GM21367 (cell line): ENCODE data around the gene ZDHHC14.
A peak's percentile ranks its signal among the peaks of the same experiment; 100 is the strongest.

Source experiments
- ATAC-seq: cut with Tn5 transposase; IDR thresholded peaks from one replicate; pipeline ENCODE4 v1.9.1; 2021; ENCODE audit not compliant: unreplicated experiment

ZDHHC14 gene

GRCh38 chr6:157438611-157439111 is 57.7 kb downstream of the ZDHHC14 start:
- no peak for ATAC-seq

DNA sequence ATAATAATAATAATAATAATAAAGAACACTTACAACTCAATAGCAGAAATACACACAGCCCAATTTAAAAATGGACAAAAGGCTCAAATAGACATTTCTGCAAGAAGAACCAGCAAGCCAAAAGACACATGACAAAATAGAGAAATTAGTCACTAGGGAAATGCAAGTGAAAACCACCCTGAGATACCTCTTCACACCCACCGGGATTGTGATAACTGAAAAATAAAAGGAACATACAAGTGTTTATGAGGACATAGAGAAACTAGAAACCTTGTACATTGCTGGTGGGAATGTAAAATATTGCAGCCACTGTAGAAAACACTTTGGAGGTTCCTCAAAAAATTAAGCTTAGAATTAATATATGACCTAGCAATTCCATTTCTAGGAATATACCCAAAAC is 59.2 kb downstream of the ZDHHC14 start:
- no peak for ATAC-seq

DNA sequence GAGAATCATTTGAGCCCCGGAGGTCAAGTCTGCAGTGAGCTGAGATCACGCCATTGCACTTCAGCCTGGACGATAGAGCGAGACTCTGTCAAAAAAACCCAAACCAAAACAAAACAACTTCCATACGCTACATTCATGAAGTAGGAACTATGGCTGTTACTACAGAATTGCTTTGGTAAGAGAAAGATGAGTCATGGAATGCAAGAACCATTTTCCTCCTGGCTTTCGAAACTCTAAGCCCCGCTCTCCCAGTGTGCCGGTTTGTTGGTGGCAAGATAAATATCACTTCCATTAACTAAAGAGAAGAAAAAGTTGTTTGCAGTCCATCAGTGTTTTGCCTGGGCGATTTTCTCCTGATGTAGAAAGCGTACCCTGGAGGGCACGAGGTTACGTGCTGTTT is 61.3 kb downstream of the ZDHHC14 start:
- ATAC-seq, result no peak

DNA sequence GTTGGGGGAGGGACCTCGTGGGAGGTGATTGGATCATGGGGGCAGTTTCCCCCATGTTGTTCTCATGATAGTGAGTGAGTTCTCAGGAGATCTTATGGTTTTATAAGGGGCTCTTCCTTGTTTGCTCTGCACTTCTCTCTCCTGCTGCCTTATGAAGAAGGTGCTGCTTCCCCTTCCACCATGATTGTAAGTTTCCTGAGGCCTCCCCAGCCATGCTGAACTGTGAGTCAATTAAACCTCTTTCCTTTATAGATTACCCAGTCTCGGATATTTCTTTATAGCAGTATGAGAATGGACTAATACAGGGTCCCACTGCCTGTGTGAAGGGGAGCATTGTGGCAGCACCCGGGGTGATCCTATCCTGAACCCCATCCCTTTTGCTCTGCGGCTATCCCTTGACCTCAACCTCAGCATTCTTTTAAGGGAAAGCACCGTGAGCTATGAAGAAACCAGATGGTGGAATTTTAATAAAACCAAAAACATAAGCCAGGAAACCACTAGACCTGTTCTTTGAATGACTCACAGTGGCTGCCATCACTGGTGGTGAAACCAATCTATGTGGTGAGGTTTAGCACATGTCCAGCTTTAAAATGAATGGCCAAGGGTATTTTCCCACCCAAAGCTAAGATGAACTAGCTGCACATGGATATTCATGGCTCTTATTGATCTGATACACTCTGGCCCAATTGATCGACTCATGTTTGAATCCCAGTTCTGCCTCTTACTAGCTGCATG is 62.2 kb downstream of the ZDHHC14 start:
- ATAC-seq, result peak; percentile 76

DNA sequence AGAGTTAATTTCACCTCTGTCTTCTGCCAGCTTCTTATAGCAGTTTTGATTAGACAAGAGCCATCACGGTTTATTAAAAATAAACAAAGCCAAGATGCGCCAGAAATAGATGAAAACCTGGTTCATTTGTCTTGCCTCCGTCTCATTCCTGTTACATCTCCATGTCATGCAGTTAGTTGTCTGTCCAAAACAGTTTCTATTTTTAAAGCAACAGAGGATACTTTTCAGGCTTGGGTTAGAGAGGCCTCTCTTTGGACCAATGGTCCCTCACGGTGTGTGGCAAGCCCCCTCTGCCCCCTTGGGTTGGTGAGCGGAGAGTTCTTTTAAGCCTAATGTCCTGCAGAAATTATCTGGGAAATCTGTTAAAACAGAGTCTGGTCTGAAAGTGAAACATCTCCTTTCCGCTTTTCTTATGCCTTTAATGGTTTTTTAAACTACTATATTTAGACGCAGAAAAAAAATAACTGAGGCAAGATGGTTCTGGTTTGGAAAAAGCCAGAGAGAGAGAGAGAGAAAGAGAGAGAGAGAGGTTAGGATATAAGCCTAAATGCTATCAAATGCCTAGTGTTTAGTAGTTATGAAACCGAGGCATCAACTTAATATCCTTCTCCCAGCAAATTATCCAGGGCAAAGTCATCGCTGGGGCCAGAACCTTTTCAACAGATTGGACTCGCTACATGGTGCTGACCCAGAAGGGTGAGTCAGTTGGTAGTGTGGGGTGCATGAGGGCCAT is 64.5 kb downstream of the ZDHHC14 start:
- no peak for ATAC-seq

- no peak for ATAC-seq
These were observed 66.7 kb downstream of the ZDHHC14 start for GRCh38 chr6:157447735-157448134.

DNA sequence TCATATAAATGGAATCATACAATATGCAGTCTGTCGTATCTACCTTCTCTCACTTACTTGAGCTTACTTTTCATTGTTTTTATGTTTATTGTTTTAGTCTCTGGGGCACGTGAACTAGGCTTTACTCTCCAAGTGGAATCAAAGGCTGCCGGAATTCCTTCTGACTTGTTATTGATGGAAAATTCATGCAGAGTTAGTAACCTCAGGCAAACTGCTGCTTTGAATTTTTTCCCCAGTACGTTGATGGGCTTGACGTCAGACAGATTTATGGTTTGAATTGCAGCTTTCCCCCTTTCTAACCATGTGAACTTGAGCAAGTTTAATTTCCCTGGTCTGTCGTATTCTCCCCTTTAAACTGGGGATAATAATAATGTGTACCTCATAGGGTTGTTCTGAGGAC is 68.6 kb downstream of the ZDHHC14 start:
- no peak for ATAC-seq

GRCh38 chr6:157450931-157451742 is 70.1 kb downstream of the ZDHHC14 start:
- no peak for ATAC-seq

DNA sequence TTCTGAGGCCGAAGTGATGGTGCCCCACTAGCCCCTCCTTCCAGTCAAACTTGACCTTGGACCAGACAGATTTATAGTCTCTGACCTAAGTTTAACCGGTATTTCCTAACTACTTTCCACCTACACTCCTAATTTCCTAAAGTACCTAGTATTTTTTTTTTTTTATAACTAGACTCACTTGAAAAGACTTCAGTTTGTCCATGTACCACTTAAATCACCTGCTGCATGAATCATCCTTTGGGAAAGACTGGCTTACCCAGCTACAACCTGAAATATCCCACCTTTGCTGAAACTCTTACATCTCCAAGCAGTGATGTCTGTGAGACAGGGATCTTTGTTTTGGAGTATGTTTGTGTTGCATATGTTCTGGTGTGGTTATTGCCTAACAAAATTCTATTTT is 71.1 kb downstream of the ZDHHC14 start:
- ATAC-seq, result no peak

GRCh38 chr6:157453131-157453530 is 72.1 kb downstream of the ZDHHC14 start:
- ATAC-seq, result no peak

DNA sequence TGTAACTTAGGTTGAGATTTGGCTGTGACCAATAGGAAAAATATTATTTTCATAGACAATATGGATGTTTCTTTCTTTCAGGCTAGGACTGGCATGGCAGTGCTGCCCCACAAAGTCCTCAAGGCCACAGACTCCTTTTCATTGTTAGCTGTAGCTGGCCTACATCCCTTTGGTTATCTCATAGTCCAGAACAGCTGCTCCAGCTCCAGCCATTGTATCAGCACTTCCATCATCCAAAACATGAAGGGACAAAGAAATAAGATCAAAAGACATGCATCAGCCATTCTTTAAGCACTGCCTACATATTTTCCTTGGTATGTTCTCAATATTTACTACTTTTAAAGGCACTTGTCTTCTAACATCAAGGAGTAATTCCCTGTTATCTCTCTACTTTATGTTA is 73.0 kb downstream of the ZDHHC14 start:
- ATAC-seq, result no peak

GRCh38 chr6:157454762-157455714 is 74.0 kb downstream of the ZDHHC14 start:
- no peak for ATAC-seq

GRCh38 chr6:157455731-157456523 is 74.9 kb downstream of the ZDHHC14 start:
- ATAC-seq, result no peak

DNA sequence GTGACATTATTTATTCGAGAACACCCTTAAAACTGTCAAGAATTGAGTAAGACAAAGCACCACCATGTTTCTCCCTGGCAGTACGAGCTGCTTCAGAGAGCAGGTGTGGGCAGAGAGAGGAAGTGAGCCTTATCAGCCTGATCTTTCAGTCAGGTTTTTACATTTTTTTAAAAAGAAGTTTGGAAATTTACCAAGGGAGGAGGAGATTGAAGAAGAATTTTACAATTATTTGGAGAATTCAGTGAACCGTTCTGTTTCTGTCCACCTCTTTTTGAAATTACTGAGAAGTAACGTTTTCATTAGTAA is 75.5 kb downstream of the ZDHHC14 start:
- no peak for ATAC-seq

GRCh38 chr6:157457787-157458186 is 76.8 kb downstream of the ZDHHC14 start:
- ATAC-seq, result no peak

GRCh38 chr6:157459327-157459726 is 78.3 kb downstream of the ZDHHC14 start:
- no peak for ATAC-seq

- ATAC-seq, result peak; percentile 10
These were observed 79.4 kb downstream of the ZDHHC14 start for GRCh38 chr6:157460182-157460999.

- peak; percentile 42 for ATAC-seq
These were observed 80.3 kb downstream of the ZDHHC14 start for GRCh38 chr6:157461000-157461915.
